Testis (tissue), 3 donors: ENCODE measurements around the gene ST3GAL2. TPM values are rescaled to one million over a fixed set of nuclear protein-coding genes. Genes with fewer than 3 reads are reported as not detected.

ENCODE experiments used
- DNase-seq: peaks from one replicate; pipeline ENCODE4 v3.0.0-alpha.2; 2019
- H3K27ac ChIP-seq, 2 donors: fragments of 200-600 bp; sonication (generic); one replicate each; pipeline ENCODE4 v1.5.1; 2019
- H3K27me3 ChIP-seq: fragments of 200-600 bp; sonication (generic); one replicate; pipeline ENCODE4 v1.5.1; 2019
- H3K36me3 ChIP-seq: fragments of 200-600 bp; sonication (generic); one replicate; pipeline ENCODE4 v1.5.1; 2017; ENCODE audit warnings: low read depth; ENCODE audit errors: missing control alignments
- H3K4me1 ChIP-seq: fragments of 200-600 bp; sonication (generic); one replicate; pipeline ENCODE4 v1.5.1; 2019
- H3K4me3 ChIP-seq, 2 donors: fragments of 200-600 bp; sonication (generic); one replicate each; pipeline ENCODE4 v1.5.1; 2017 to 2019
- H3K9me3 ChIP-seq: fragments of 200-600 bp; sonication (generic); one replicate; pipeline ENCODE4 v1.5.1; 2017
- CTCF ChIP-seq, 3 experiments: fragments of 450-650 bp in 2 of 3; fragments of 200-600 bp in 1 of 3; sonication (generic) in 1 of 3; IDR thresholded peaks; one replicate each; pipeline ENCODE4 v1.5.1; 2016 to 2019; ENCODE audit warnings: antibody characterized with exemption in 3 of 3, mild to moderate bottlenecking in 2 of 3, moderate library complexity in 1 of 3
- POLR2A ChIP-seq: fragments of 450-650 bp; IDR thresholded peaks from one replicate; pipeline ENCODE4 v1.6.1; 2017; ENCODE audit warnings: antibody characterized with exemption, mild to moderate bottlenecking, moderate library complexity
- WGBS, 2 donors: methylation state at CpG; one replicate each; pipeline ENCODE4 v1.1.5; 2018; 5-methylcytosine and 5-hydroxymethylcytosine counted together
- intact Hi-C: fragments of 100-400 bp; cut with DNase I; formaldehyde crosslinking; loops from one replicate; pipeline ENCODE4 v1.15.1; 2023; ENCODE audit warnings: low total_unique reads
- polyA plus RNA-seq: library from polyadenylated mRNA; stranded (reverse); fragments of 350-450 nt; fragmentation: Illumina TruSeq; extraction: RNeasy Lipid Tissue Mini Kit (QIAGEN cat#74804); gene quantifications from one replicate; pipeline ENCODE4 v1.2.3, GENCODE V29; 2014; ENCODE audit warnings: low read depth, low replicate concordance; ENCODE audit not compliant: insufficient read depth
- total RNA-seq, 2 donors: library from RNA; depleted of rRNA; stranded (reverse); fragments of >200 nt; gene quantifications; one replicate each; pipeline ENCODE4 v1.2.3, GENCODE V29; 2016

The ST3GAL2 gene
- total and polyA plus RNA-seq, 3 donors from 2014 or later = 20.2 to 46.2 (median 32.5) TPM

GRCh38 chr16:70467113-70467512, 28.2 kb upstream of the ST3GAL2 start:
- no peaks in the 10 kb centered on the region for H3K36me3 ChIP-seq
- no peaks in the 10 kb centered on the region for H3K4me1 ChIP-seq
- TF ChIP-seq CTCF (IDR thresholded peaks at IDR 0.05) (no peak), POLR2A (no peak)
- no peak overlapping the region for H3K27ac ChIP-seq
- no peak for DNase-seq
- intact Hi-C loops = no loop called here
- no peaks in the 10 kb centered on the region for H3K27me3 ChIP-seq
- H3K4me3 ChIP-seq = no peak overlapping the region
- 67 to 95% methylated on average over 1 to 11 of the region's 11 CpGs for WGBS, 2 donors
- no peaks in the 10 kb centered on the region for H3K9me3 ChIP-seq

- H3K27me3 ChIP-seq = no peaks in the 10 kb centered on the region
- no peak for DNase-seq
- intact Hi-C loops = no loop called here
- H3K4me1 ChIP-seq = no peaks in the 10 kb centered on the region
- H3K27ac ChIP-seq = no peak overlapping the region
- WGBS, 2 donors = 77% methylated on average over 7 of the region's 7 CpGs; no CpG with 5 or more reads in 1 of the 2 donors
- H3K4me3 ChIP-seq = no peak overlapping the region
- H3K36me3 ChIP-seq = no peaks in the 10 kb centered on the region
- TF ChIP-seq POLR2A = no peak
- no peak for TF ChIP-seq CTCF (IDR thresholded peaks at IDR 0.05)
- no peaks in the 10 kb centered on the region for H3K9me3 ChIP-seq
These were observed 27.8 kb upstream of the ST3GAL2 start for GRCh38 chr16:70466805-70467076.

GRCh38 chr16:70465999-70466804, 27.3 kb upstream of the ST3GAL2 start:
- Histone ChIP-seq H3K27ac (no peak overlapping the region), H3K4me1 (no peaks in the 10 kb centered on the region), H3K27me3 (no peaks in the 10 kb centered on the region), H3K4me3 (no peak overlapping the region), H3K36me3 (no peaks in the 10 kb centered on the region), H3K9me3 (no peaks in the 10 kb centered on the region)
- no peak for DNase-seq
- intact Hi-C loops = no loop called here
- TF ChIP-seq CTCF (IDR thresholded peaks at IDR 0.05) (no peak), POLR2A (no peak)
- 78 to 83% methylated on average over 13 of the region's 13 CpGs for WGBS, 2 donors

- TF ChIP-seq POLR2A = no peak
- TF ChIP-seq CTCF (IDR thresholded peaks at IDR 0.05) = no peak
- H3K36me3 ChIP-seq = no peaks in the 10 kb centered on the region
- H3K27ac ChIP-seq = no peak overlapping the region
- intact Hi-C loops = no loop called here
- no peaks in the 10 kb centered on the region for H3K27me3 ChIP-seq
- no peaks in the 10 kb centered on the region for H3K4me1 ChIP-seq
- no peak for DNase-seq
- WGBS, 2 donors = 84 to 100% methylated on average over 2 of the region's 2 CpGs
- H3K4me3 ChIP-seq = no peak overlapping the region
- no peaks in the 10 kb centered on the region for H3K9me3 ChIP-seq
These were observed 24.3 kb upstream of the ST3GAL2 start for GRCh38 chr16:70463235-70463634.

- 70 to 87% methylated on average over 7 to 8 of the region's 8 CpGs for WGBS, 2 donors
- peaks cover 3% of the 10 kb centered on the region for H3K4me1 ChIP-seq
- H3K4me3 ChIP-seq = no peak overlapping the region
- TF ChIP-seq CTCF (IDR thresholded peaks at IDR 0.05) (no peak), POLR2A (no peak)
- no peak for DNase-seq
- no peaks in the 10 kb centered on the region for H3K9me3 ChIP-seq
- H3K36me3 ChIP-seq = no peaks in the 10 kb centered on the region
- no peak overlapping the region for H3K27ac ChIP-seq
- H3K27me3 ChIP-seq = no peaks in the 10 kb centered on the region
- intact Hi-C loops = no loop called here
These were observed 21.9 kb upstream of the ST3GAL2 start for GRCh38 chr16:70460737-70461261.
